Measurements from ENCODE around the gene PTPRK.

GRCh38 chr6:128039543-128039942 lies 480.9 kb downstream of the PTPRK start:
- TF ChIP-seq, protein P1, sequence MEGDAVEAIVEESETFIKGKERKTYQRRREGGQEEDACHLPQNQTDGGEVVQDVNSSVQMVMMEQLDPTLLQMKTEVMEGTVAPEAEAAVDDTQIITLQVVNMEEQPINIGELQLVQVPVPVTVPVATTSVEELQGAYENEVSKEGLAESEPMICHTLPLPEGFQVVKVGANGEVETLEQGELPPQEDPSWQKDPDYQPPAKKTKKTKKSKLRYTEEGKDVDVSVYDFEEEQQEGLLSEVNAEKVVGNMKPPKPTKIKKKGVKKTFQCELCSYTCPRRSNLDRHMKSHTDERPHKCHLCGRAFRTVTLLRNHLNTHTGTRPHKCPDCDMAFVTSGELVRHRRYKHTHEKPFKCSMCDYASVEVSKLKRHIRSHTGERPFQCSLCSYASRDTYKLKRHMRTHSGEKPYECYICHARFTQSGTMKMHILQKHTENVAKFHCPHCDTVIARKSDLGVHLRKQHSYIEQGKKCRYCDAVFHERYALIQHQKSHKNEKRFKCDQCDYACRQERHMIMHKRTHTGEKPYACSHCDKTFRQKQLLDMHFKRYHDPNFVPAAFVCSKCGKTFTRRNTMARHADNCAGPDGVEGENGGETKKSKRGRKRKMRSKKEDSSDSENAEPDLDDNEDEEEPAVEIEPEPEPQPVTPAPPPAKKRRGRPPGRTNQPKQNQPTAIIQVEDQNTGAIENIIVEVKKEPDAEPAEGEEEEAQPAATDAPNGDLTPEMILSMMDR (conservative IDR thresholded peaks at IDR 0.05 in 1 of 2, IDR thresholded peaks at IDR 0.05 in 1 of 2; ENCODE audit: low read depth in 1 of 2, low read length in 2 of 2) = no peak
- TF ChIP-seq EZH2 (IDR thresholded peaks at IDR 0.05; ENCODE audit: low read length, missing control alignments) = no peak

Measured in fibroblast of lung (primary cell).